Stimulated activated CD4-positive, alpha-beta T cell treated with anti-CD3 and anti-CD28 coated beads, TNF-alpha, amount 100 ng/mL, for 1 hour (primary cell): ENCODE data around the gene TNFSF12.
"Not testable (repeated sequence)": the region's sequence is repeated elsewhere in the genome, so short reads cannot be mapped to it uniquely, and the experiment has no call there.

Experiments used
- DNase-seq, 3 donors: peaks; one replicate each; pipeline ENCODE4 v3.0.0-alpha.2; 2020; ENCODE audit warnings: low read depth in 3 of 3, low spot score in 1 of 3

The TNFSF12 gene

GRCh38 chr17:7583253-7584109 lies 34.6 kb downstream of the TNFSF12 start, which contains the start of gene MPDU1:
MPDU1 (plus strand) TSS chr17:7583852; CDS start chr17:7583863, 11 bp downstream.
- DNase-seq: peak; percentile 83 to 91 (median 89)

- no peak for DNase-seq
These were observed 38.0 kb downstream of the TNFSF12 start for GRCh38 chr17:7586673-7587419.

GRCh38 chr17:7587420-7588151 lies 38.7 kb downstream of the TNFSF12 start:
- no peak for DNase-seq

- no peak for DNase-seq
These were observed 39.8 kb downstream of the TNFSF12 start for GRCh38 chr17:7588553-7589203.

- peak in 2 of 3 donors; percentile 51 to 53 for DNase-seq
These were observed 40.5 kb downstream of the TNFSF12 start for GRCh38 chr17:7589204-7589868.

GRCh38 chr17:7589891-7590691 lies 41.2 kb downstream of the TNFSF12 start, which contains the start of gene SOX15:
SOX15 (minus strand) TSS chr17:7590094; CDS start chr17:7589676, 418 bp downstream.
- no peak for DNase-seq

- DNase-seq: no peak
These were observed 41.9 kb downstream of the TNFSF12 start for GRCh38 chr17:7590743-7591142.

- no peak for DNase-seq
These were observed 42.7 kb downstream of the TNFSF12 start for GRCh38 chr17:7591596-7591995.

GRCh38 chr17:7592422-7593021 lies 43.7 kb downstream of the TNFSF12 start:
- DNase-seq: no peak

- no peak for DNase-seq
These were observed 44.4 kb downstream of the TNFSF12 start for GRCh38 chr17:7593296-7593695.

- not testable (repeated sequence) for DNase-seq
These were observed 48.7 kb downstream of the TNFSF12 start for GRCh38 chr17:7597561-7597960.

- DNase-seq: no peak
These were observed 57.4 kb downstream of the TNFSF12 start for GRCh38 chr17:7606280-7606679.
